ENCODE results near the gene ADAM12. TPM values are rescaled to one million over a fixed set of nuclear protein-coding genes. Genes with fewer than 3 reads are reported as not detected.
A peak's percentile ranks its signal among the peaks of the same experiment; 100 is the strongest.
"Not testable (repeated sequence)": the region's sequence is repeated elsewhere in the genome, so short reads cannot be mapped to it uniquely, and the experiment has no call there.

Gene ADAM12
- total RNA-seq, 1 donor from 2014 or later: 22.8 TPM

DNA sequence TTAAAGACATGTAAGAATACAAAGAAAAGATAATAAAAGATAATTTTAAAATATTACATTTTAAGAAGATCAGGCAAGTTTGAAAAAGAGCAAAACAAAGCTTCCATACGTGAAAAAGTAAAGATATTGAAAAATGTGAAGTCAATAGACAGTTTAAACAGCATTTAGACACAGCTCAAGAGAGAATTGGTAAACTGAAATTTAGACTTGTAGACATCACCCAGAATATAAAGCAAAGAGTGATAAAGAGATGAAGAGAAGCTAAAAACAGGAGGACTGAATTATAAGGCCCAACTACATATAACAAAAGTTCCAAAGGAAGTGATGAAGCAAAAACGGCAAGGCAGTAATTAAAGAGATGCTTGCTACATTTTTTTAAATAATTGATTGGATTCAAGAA, 13.8 kb downstream of the ADAM12 start:
- DNase-seq: no peak

DNA sequence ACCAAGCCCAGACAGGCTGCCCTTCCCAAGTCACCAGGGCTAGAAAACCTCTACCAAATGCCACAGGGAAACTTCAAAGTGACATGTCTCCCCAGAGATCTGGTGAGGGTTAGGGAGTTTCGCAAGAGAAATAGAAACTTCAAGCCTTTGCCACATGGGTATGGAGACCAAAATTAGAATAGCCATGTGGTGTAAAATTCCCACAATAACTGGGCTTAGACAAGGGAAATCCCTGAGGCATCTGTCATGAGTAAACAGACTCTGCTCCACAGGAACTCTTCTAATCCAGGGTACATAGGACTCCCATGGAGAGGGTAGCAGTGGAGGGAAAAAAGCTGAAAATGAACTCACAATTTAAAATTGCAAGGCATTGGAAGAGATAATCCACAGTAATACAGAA, 14.3 kb downstream of the ADAM12 start:
- peak; percentile 57 for DNase-seq

DNA sequence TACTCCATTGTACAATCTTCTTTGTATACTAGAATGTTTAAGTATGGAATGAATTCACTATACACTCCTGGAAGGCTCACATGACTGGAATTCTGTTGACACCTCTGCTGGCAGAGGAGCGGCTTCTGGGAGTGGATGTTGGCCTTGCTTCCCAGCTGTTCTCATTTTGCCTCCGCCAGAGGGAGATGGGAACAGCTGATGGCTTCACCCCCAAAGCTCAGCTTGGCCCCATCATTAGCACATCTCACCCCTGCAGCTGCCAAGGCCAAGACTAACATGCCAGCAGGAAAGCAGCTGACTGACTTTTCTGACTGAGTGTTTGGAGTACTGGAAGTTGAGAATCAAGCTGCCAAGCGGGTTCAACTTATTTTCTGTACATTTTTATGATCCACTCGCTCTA, 15.1 kb downstream of the ADAM12 start:
- DNase-seq: peak; percentile 53

DNA sequence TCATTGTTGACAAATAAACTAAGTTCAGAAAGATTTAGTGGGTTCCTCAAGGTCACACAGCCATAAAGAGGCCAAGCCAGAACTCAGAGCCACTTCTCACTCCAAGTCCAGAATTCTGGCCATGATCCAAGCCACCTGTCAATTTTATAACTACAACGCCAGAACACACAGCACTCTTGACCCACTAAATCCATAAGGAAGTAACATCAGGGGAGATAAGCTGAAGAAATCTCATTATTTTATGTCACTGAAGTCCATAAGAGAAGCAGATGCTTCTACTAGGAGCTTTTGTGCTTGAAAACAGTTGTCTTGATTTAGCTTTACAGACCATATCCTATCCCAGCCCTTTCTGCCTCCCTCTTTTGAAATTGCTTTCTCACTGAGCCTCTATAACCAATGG, 15.9 kb downstream of the ADAM12 start:
- no peak for DNase-seq

DNA sequence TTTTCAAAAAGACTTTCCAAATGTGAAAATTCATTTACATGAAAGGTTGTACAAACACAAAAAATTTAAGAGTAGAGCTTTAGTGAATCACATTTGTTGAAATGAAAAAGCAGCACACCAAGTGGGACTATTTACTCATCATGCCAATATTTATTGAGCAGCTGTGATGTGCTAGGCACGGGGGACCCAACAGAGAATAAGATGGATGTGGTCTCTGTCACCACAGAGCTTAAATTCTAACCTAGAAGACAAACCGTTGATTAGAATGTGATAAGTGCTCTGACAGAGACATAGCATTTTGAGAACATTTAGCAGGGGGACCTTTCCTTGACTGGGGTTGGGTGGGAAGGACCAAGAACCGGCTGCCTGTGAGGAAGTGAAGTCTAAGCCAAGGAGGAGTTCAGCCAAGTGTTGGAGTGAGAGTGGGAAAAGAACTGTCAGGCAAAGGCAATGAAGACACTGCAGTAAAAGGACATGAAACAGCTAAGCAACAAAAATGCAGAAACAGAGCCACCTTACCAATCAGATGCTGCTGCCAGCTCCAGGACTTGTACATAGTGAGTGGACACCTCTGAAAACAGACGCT, 19.1 kb downstream of the ADAM12 start:
- DNase-seq: peak; percentile 54

DNA sequence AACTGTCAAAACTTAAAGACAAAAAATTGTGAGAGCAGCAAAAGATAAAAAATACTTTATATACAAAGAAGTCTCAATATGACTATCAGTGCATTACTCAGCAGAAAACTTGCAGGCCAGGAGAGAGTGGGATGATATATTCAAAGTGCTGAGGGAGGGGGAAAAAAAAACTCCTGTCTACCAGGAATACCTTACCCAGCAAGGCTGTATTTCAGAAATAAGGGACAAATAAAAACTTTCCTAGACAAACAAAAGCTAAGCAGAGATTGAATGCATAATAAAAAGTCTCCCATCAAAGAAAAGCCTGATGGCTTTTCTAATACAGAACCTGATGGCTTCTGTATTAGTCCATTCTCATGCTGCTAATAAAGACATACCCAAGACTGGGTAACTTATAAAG, 31.1 kb downstream of the ADAM12 start:
- no peak for DNase-seq

DNA sequence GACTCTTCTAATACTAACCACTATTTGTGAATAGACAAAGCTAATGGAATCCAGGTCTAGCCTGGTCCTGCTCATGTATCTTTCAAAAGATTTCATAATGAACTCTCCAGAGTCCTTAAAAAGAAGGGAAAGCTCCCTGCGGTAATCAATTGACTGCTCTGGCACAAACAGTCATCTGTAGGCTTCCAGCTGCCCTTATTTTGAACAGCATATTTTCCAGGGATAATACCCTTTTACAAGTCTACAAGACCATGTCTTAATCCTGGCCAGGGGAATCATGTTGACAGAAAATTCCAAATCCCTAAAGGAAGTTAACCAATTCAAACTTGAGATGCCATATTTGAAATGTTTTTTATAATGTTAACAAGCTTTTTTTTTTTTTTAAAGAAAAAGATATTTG, 34.6 kb downstream of the ADAM12 start:
- no peak for DNase-seq

DNA sequence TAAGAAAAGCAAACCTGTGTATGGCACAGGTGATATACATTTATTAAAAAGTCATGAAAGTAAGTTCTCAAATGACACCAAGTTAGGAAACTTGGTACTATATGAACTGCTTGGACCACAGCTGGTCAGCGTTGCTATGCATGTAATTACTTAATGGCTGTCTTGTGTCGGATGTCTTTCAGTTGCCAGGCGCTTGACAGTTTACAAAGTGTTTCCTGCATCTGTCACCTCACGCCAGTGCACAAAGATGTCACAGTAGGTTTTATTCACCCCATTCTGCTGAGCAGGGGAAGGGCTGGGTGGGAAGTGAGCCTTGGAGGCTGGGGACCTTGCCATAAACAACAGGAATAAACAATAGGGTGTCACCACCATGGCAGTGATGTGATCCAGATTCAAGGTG, 35.8 kb downstream of the ADAM12 start:
- DNase-seq: no peak

DNA sequence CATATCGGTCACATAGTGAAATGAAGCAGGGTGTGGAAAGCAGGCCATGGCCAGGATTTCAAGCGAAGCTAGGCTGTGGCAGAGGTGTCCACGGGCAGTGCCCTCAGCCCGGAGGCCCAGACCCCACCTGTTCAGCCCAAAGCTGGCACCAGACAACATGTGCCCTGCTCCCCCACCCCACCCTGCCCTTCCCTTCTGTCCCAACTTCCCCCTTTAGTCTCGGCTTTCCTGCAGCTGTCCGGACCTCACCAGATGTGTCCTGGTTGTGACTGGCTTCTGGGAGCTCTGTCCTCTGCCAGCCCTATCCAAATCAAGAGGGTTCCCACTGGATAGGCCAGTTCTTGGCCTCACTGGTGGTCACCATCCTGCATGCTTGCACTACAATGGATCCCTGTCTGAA, 37.3 kb downstream of the ADAM12 start:
- no peak for DNase-seq

DNA sequence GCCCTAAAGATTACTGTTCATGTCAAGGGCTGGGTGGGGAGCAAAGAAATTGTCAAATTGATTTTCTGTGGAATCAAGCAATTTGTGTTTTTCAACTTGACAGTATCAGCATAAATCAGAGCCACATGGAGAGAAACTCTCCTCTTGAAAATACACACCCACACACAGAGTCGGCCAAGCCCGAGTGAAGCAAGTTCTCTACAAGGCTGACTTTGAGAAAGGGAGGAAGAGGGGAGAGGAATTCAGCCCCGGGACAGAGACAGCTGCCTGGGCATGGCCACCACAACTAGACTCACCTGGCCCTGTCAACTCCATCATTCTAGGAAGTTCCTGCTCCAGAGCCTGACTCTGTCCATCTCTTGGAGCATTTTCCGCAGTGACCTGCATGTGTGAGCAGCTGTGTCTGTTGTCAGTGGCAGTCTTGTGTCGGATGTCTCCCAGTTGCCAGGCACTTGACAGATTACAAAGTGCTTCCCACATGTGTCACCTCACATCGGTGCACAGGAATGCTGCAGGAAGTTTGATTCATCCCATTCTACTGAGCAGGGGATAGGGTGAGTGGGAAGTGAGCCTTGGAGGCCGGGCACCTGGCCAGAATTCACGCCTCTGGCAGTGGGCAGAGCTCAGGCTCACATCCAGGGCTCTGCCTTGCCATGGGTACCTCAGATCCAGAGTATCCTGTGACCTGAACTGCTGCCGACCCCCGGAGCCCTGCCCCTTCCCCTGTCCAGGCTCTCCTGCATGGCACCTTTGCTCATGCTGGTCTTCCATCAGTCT, 37.9 kb downstream of the ADAM12 start:
- no peak for DNase-seq

DNA sequence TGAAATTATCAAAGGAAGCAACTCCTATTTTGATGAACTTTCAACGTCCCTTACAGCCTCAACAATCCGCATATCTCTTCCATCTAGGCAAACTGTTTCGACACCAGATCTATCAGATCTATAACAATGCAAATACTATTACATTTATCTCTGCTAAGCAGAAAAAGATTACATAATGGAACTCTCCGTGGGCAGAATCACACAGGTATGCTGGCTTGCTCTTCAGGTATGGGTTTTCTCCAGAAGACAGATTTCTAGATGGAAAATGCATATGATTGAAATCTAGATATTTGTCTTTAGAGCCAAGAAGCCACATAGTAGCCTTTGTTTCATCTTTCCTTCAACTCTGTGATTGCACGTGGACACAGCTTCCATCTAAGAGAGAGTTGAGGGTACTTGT, 38.6 kb downstream of the ADAM12 start:
- no peak for DNase-seq

DNA sequence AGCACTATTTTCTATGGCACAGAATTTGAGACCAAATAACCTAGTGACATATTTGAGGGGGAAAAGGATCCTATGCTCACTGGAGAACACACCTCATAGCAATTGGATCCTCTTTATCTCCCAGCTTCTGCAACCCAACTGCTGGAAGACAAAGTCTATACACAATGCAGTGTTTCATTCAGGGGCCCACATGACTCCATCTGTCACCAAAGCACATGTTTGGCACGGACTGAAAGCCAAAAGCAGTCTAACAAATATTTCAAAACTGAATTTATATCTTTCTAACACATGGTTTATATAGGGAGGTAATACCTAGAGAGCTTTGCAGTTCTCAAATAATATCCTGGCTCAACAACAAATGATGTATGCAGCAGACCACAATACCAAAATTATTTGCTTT, 39.2 kb downstream of the ADAM12 start:
- peak; percentile 37 for DNase-seq

DNA sequence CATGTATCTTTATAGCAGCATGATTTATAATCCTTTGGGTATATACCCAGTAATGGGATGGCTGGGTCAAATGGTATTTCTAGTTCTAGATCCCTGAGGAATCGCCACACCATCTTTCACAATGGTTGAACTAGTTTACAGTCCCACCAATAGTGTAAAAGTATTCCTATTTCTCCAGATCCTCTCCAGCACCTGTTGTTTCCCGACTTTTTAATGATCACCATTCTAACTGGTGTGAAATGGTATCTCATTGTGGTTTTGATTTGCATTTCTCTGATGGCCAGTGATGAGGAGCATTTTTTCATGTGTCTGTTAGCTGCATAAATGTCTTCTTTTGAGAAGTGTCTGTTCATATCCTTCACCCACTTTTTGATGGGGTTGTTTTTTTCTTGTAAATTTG, 44.8 kb downstream of the ADAM12 start:
- not testable (repeated sequence) for DNase-seq

DNA sequence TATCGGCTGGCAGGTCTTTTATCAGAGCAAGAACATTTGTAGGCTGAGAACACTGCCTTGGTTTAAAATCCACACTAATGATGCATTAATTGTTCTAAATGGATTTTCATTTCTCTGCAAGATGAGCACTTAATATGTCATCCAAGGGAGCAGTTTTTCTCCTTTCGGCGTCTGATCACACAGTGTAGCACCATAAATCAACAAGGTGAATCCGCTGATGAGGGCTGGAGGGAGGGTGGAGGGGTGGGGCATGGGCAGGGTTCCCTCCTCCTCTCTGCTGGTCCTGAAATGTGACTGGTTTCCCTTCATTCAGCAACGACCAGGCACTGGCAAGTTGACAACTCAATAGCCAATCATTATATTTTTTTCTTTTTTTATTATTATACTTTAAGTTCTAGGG, 45.6 kb downstream of the ADAM12 start:
- DNase-seq: no peak

DNA sequence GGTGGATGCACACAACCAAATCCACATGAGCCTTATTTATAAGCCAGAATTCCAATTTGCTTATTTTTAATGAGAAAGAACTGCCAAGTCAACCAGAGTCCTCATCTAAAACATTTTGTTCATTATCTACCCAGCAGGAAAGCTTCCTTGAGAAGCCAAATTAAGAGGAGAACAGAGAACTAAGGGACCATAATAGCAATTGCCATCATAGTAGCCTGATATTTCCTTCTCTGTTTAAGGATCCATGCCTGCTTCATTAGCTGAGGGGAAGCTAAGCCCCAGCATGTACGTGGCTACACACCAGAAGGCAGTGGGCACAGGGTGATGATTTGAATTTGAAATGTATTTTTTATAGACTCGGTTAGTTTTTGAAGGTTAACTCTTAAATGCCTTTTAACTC, 46.8 kb downstream of the ADAM12 start:
- no peak for DNase-seq

DNA sequence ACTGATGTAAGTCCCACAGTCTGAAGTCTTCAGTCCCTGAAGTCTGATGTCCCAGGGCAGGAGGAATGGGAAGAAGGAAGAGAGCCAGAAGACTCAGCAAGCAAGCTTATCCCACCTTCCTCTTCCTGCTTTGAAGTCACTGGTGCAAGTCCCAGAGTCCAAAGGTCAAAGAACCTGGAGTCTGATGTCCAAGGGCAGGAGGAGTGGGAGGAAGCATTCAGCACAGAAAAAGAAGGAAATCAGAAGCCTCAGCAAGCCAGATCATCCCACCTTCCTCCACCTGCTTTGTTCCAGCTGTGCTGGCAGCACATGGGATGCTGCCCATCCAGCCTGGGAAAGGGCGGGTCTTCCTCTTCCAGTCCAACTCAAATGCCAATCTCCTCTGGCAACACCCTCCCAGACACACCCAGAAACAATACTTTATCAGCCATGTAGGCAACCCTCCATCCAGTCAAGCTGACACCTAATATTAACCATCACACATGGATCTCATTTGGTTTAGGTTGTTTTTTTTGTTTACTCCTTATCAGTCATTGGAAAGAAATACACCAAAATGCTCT, 50.9 kb downstream of the ADAM12 start:
- no peak for DNase-seq

DNA sequence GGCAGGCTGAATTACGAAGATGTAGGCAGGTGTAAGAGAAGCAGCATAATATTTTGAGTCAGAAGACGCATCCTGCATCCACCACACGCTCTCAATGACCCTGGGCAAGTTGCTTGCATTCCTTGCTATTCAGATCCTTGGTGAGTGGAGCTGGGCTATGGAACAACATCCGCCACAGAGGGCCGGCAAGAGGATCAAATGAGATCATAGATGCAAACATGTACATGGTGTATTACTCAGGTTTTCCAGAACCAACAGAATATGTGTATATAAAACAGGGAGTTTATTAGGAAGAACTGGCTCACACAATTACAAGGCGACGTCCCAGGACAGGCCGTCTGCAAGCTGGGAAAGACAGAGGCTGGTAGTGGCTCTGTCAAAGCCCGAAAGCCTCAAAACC, 51.5 kb downstream of the ADAM12 start:
- no peak for DNase-seq

DNA sequence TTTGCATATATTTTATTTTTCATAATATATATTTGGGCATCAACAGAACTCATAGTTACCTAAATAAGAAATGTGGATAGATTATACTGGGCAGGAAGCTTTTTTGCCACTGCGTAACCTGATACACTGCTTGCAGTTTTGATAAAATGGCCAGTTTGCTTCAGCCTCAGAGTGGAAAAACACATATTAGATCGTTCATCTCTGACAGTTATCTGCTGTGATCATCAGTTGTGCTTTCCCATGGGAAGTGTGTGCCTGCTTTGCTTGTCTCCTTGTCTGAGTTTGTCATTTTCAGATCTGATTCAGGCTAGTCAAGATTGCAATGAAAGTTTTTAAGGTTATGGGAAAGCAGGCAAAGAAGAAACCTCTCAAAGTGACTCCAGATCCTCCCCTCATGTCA, 54.0 kb downstream of the ADAM12 start:
- no peak for DNase-seq

DNA sequence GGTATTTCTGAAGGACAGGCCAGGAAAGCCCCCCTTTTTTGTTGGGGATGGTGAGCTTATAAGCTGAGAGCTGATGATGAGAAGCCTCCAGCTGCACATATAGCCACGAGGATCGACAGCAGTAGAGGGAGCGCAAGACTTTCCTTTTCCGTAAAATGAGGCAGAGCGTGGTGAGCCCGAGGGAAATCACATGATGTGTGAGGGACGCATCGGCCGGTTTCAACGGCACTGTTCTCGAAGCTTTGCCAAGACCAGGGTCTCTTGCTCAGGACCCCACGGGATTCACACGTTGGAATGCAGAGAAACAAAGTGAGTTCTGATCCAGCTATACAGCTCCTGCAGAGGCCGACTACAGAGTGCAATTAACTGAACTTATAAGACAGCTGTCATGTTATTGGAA, 55.7 kb downstream of the ADAM12 start:
- DNase-seq: no peak

DNA sequence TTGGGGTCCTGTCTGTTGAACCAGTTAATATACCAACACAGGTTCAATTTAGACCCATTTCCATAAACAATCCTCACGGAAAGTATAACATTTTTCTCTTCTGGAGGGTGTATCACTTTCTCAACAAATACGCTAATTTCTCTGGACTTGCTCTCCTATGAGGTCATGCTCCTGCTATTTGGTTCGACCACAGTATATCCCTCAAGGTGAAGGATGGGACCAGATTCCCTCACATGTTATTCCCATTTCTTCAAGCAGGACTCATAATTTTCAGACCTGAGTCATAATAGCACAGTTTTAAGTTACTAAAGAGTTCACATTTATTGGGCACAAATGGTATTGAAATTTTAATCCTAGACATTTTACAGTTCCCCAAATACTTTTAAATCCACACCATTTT, 57.2 kb downstream of the ADAM12 start:
- no peak for DNase-seq

DNA sequence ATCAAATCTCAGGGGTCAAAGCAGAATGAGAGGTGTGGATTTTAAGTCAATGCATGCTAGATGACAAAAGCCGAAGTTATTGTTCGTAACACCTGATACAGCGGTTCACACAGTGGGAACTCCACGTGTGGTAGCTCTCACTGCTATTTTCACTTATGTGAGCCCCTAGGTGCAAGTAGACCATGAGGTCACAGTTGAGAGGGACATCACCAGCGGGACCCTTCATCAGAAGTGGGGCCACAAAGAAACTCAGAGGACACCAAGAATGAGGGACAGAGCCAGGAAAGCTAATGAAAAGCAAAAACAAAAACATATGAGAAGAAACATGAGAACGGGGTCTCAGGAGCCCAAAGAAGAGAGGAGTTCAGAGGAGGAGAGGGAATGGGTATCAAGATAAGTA, 63.5 kb downstream of the ADAM12 start:
- DNase-seq: no peak

DNA sequence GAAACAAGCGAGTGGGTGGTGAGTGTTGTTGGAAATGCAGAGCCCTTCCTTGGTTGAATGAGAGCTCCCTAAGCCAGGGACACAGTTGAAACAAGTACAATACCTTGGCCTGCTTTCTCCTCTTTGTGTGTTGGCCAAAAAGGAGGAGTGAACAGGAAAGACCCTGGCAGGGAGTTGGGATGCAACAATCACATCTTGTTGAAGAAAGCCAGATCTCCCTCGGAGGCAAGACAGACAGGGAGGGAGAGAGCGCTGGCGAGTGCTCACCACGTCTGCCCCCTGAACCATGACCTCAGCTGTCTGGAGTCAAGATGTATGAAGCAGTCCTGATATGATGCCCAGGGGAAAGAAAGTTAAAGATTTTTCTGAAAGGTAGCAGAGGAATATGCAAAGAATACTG, 66.8 kb downstream of the ADAM12 start:
- no peak for DNase-seq

DNA sequence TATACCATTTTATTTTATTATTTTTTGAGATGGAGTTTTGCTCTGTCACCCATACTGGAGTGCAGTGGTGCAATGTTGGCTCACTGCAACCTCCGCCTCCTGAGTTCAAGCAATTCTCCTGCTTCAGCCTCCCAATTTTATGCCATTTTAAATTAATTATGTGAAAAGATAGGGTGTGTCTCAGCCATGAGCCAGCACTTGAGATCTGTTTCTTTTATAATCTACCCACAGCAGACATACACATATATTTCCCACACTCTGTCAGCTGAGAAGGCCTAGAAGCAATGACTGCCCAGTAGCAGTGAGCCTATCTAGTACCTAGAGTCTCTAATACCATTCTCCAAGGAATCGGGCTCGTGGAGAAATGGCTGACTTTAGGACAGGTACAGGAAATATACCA, 70.5 kb downstream of the ADAM12 start:
- no peak for DNase-seq

DNA sequence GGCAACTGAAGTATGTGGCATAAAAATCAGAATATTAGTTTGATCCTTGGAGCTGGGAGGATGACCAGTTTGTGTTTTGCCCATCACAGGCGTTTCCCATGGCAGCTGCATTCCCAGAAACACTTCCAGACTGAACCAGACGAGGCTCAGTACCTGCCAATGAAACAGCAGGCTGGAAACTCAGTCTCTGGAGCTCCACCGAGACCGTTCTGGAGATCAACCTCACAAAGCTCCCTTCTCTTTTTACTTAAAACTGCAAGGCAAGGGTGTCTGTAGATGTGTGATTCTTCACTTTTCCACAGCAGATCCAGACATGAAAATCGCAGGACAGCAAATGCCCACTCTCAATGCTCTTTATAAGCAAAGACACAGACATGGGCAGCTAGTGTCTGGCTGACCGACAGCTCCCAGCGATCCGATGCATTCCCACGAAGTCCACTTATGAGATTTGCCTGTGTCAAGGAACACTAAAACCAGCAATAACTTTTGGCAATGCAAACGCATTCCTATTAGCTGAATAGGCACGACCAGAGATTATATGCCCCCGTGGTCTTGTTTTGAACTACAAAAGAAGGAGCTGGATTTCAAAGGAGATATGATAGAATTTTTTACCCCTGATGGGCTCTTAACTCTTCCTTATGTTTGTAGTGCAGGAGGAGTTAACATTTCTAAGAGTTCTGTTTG, 72.6 kb downstream of the ADAM12 start:
- DNase-seq: no peak
